ENCODE measurements around the gene SMAD2.

GRCh38 chr18:47771922-47772321 is 158.5 kb downstream of the SMAD2 start:
- TF ChIP-seq CTCF (IDR thresholded peaks at IDR 0.05) (no peak), POLR2A (IDR thresholded peaks at IDR 0.05) (no peak)

Data from right lobe of liver (tissue), 4 donors.